Activated T-cell treated with anti-CD3 and anti-CD28 coated beads for 1 hour (primary cell): ENCODE data around the gene CLCA4.

Experiments
- DNase-seq: peaks from one replicate; pipeline ENCODE4 v3.0.0-alpha.2; 2020; ENCODE audit warnings: low read depth

Gene CLCA4

DNA sequence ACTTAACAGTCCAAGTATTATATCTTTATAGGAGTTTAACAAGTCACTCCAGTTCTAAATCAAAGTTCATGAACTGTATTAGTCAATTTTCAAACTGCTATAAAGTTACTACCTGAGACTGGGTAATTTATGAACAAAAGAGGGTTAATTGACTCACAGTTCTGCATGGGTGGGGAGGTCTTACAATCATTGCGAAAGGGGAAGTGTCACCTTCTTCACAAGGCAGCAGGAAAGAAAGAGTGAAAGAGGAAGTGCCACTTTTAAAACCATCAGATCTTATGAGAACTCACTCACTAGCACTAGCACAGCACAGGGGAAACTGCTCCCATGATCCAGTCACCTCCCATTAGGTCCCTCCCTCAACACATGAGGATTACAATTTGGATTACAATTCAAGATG is 70.0 kb downstream of the CLCA4 start:
- no peak for DNase-seq

DNA sequence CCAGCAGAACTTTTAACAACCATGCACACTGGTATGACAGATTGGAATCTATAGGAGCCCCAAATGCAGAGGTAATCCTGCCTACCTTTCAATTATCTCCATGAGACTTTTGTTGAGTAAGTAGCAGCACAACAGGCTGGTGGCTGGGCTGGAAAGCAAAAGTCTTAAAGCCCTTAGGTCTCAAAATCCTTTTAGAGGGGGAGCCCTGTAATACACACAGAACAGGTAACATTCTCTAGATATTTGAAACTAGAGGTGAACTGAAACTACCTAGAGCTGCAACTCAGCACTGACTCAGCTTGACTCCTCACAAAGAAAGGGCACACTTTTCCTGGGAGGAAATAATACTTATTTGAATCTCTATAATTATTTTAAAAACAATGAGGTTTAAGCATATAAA is 71.5 kb downstream of the CLCA4 start:
- DNase-seq, result no peak

DNA sequence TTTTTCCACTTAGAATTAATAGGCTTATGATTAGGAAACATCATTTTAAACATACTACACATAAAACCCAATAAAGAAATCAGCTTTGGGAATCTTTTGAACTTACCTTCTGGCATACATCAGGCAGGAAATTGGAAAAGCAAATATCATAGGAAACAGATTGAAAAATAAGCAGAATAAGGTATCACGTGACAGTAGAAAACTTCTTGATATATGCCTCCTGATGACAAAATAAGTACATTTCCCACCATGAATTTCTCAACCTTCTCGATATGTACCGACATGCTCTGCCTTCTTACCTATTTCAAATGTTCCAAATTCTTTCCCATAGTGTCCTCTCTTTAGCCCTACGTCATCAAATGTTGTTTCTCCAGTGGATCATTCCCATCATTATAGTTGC is 72.4 kb downstream of the CLCA4 start:
- DNase-seq, result no peak

DNA sequence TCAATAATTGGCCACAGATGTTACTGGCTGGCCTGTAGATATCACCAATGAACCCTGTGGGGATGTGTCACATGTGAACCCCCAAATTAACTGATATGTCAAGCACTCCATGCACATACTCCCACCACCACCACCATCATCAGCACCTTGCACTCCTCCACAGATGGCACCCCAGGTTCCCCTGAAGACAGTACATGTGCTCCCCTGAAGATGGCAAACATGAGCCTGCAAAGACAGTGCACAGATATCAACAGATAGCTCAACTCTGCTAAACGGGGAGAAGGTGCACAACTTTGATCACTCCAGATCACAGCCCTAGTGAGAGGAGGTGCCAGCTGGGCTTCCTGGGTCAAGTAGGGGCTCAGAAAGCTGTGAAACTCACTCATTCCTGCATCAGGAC is 74.4 kb downstream of the CLCA4 start:
- no peak for DNase-seq
